GM18868 (cell line): ENCODE measurements around the gene CST3.

ENCODE experiments used
- ATAC-seq: cut with Tn5 transposase; IDR thresholded peaks from one replicate; pipeline ENCODE4 v1.9.1; 2021; ENCODE audit warnings: mild to moderate bottlenecking, moderate library complexity; ENCODE audit not compliant: unreplicated experiment

The CST3 gene

GRCh38 chr20:23605867-23606651 lies 31.7 kb downstream of the CST3 start, which contains the start of gene CST9:
Gene CST9, minus strand, starts transcription at chr20:23605917. Its CDS starts 53 bp downstream, at chr20:23605864.
- no peak for ATAC-seq

GRCh38 chr20:23604306-23604705 lies 33.4 kb downstream of the CST3 start:
- ATAC-seq: no peak

- no peak for ATAC-seq
Observed at GRCh38 chr20:23603321-23603720, 34.4 kb downstream of the CST3 start.

- ATAC-seq: no peak
Observed at GRCh38 chr20:23602699-23603098, 35.1 kb downstream of the CST3 start.

GRCh38 chr20:23602241-23602640 lies 35.5 kb downstream of the CST3 start:
- ATAC-seq: no peak

- ATAC-seq: no peak
Observed at GRCh38 chr20:23601715-23602114, 36.0 kb downstream of the CST3 start.

- ATAC-seq: no peak
Observed at GRCh38 chr20:23598481-23598880, 39.3 kb downstream of the CST3 start.

GRCh38 chr20:23596579-23597250 lies 41.0 kb downstream of the CST3 start:
- no peak for ATAC-seq

- no peak for ATAC-seq
Observed at GRCh38 chr20:23595941-23596340, 41.8 kb downstream of the CST3 start.

- ATAC-seq: no peak
Observed at GRCh38 chr20:23588434-23589403, 49.0 kb downstream of the CST3 start.

GRCh38 chr20:23587631-23588030 lies 50.1 kb downstream of the CST3 start:
- no peak for ATAC-seq

- no peak for ATAC-seq
Observed at GRCh38 chr20:23586735-23587525, 50.8 kb downstream of the CST3 start.

- no peak for ATAC-seq
Observed at GRCh38 chr20:23585808-23586734, 51.7 kb downstream of the CST3 start.

GRCh38 chr20:23585449-23585807 lies 52.3 kb downstream of the CST3 start:
- ATAC-seq: no peak

GRCh38 chr20:23584434-23585199 lies 53.1 kb downstream of the CST3 start:
- no peak for ATAC-seq
